ENCODE results near the gene NOVA2. TPM values are rescaled to one million over a fixed set of nuclear protein-coding genes. Genes with fewer than 3 reads are reported as not detected.

Gene NOVA2, protein sequence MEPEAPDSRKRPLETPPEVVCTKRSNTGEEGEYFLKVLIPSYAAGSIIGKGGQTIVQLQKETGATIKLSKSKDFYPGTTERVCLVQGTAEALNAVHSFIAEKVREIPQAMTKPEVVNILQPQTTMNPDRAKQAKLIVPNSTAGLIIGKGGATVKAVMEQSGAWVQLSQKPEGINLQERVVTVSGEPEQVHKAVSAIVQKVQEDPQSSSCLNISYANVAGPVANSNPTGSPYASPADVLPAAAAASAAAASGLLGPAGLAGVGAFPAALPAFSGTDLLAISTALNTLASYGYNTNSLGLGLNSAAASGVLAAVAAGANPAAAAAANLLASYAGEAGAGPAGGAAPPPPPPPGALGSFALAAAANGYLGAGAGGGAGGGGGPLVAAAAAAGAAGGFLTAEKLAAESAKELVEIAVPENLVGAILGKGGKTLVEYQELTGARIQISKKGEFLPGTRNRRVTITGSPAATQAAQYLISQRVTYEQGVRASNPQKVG
- total RNA-seq: not detected in 2 replicates

DNA sequence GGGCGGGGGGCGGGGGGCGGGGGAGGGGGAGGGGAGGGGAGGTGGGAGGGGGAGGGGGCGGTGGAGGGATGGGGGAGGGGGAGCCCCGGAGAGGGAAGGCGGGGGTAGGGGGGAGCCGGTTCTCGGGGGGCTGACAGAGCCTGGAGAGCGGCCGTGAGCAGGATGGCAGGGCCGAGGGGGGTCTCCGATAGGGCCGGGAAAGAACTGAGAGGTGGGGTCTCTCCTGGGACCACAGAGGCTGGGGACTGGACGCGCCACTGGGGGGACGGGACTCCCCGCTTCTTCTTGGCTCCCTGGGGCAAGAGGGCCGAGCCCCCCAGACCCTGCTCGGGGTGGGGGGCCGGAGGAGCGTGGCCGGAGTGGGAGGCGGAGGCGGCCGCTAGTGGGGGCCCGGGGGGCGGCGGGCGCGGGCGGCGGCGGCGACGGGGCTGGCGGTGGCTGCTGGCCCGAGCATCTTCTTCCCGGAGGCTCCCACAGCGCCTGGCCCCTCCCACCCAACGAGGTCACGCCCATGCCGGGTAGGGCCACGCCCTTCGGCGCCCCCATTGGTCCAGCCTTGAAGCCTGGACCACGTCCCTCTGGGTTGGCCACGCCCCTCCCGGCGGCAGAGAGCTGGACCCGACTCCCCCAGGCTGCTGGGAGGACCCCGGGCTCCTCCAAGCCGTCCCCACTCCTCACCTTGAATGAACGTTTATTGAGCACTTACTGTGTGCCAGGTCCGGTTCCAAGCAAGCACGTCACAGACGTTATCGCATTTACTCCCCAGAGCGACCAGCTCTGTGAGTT lies at the start of gene NOVA2:
NOVA2 (minus strand) TSS at position 313 of the 786 bp plus-strand sequence. CDS start 514 bp downstream, outside the sequence.

DNA sequence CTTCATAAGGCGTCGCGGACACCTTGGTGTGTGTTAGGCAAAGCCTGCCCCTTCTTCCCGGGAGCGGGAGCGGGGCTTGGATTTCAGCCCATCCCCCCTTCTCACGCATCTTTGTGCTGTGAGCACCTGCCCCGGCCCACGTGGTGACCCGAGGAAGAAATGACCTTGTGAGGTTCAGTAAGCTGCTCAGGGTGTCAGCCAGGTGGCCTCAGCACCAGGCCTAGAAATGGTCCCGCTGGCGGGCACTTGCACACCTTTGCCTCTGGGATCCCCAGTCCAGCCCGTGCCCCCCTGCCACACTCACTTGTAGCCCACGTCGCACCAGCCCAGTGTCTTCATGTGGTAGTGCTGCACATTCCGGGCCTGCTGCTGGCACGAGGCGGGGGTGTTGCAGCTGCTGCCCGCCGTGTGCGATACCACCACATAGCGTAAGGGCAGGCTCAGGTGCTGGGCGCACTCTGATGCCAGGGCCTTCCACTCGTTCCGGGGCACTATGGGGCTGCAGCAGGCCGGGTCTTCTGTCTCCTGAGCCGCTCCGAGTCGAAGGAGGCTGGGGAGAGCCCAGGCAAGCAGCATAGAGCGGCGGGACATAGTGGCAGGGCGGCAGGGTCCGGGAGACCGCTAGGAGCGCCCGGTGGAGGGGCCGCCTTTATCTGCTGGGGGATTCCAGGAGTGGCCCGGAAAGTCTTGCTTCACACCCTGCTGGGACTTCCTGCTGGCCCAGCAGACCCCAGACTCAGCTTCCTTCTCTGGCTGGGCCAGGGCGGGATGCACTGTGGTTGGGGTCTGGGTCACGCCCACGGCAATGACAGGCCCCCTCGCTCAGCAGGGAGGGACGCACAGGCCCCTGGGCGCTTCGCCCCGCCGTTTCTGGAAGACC lies 49.0 kb upstream of the NOVA2 start, which contains the start of gene PGLYRP1:
PGLYRP1 (minus strand) TSS at position 623 of the 880 bp plus-strand sequence; CDS start at position 591, 32 bp downstream.

DNA sequence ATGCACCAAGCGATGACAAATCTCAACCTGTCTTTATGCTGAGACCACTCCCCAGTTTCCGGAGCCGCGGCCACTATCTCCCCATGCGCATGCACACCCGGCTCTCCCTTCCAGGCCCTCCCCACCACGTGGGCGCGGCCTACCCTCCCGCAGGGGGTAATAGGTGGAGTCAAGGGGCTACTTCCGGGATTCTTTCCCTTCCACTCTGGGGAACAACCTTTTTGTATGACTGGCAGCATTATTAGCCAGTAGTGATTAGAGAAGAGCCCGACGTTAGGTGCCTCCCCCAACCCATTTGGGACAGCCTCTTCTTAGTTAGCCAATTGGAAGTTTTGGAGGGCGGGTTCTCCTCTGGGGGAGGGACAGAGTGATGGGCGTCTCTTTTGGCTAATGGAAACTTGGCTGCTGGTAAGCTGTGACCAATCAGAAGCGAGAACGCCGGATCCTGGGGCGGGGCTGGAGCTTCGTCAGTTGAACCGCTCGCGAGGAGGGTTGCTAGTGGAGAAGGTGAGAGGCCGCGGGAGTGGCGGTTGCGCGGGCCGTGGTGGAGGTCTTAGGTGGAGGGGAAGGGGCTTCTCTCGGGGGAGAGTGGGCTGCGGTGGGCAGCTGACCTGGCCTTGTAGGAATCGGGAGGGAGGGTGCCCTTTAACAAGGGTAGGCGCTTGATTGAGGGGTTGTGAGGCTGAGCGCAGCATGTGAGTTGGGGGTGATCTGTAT lies 21.5 kb upstream of the NOVA2 start, which contains the start of gene CCDC61:
CCDC61 (plus strand) TSS at position 470 of the 717 bp plus-strand sequence. CDS start 7,552 bp downstream, outside the sequence.

DNA sequence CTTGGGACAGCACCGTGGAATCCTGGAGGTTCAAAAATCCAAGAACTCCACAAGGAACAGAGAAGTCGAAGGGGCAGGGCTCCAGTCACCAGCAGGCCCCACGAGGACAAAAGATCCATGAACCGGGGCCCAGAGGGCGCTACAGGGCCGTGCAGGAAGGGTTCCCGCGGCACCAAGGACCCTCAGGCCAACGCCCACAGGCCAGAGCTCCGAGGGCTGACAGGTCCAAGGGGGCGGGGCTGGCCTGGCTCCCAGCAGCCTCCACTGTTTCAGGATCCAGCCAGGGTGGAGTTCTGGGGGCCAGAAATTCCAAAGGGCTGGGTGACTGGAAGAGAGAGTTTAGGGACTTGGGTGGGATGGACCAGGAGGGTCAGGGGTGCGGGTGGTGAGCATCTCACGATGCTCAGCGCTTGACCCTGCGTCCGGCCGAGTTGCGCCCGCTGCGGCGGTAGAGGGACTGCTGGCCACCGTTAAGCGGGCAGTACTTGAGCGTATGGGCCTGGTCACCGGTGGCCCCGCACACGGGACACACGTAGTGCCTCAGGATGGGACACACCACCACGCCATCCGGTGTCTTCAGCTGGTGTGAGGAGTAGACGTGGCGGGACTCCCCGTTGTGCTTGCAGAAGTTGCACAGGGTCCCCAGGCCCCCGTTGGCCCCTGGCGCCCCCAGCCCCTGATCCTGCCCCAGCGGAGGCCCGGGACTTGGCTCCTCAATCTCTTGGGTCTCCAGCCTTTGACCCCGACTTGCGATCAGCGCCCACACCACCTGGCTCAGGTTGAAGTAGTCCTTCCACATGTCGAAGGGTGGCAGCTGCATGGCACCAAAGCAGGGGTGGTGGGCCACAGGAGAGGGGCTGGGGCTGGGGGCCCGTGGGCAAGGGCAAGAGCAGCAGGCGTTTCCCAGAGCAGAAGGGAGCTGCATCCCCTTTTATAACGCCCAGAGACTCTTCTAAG lies 59.5 kb downstream of the NOVA2 start, which contains the start of gene NANOS2:
NANOS2 (minus strand) TSS at position 905 of the 957 bp plus-strand sequence; CDS start at position 820, 85 bp downstream.

DNA sequence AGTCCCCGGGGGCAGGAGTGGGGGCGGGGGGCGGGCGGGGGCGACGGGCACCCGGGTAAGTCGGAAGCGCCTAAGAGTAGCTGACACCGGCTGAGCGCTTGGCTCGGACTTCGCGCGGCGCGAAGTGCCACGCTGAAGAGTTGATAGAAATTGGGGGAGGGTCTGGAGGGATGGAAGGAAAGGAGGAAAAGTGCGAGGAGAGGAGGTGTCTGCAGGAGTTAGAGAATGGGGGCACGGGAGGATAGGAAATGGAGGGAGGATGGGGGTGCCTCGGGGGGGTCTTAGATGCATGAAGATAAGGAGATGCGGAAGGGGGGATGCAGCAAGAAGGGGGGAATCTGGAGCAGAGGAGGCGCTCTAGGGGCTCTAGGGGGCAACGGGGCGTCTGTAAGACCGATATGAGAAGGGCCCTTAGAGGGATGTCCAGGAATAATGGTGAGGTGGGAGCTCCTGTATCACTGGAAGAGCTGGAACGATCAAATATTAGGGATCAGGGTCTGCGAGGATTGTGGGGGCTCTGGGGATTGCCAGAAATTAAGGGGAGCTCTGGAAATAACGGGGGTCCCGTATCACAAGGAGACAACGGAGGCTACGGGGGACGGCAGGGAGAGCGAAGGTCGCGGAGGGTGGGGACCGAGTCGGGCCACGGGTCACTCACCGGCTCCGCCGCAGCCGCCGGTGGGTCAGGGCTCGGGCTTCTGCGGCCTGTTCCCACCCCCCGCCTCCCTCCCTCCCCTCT lies 71.6 kb downstream of the NOVA2 start, which contains the start of gene MYPOP:
MYPOP (minus strand) TSS at position 702 of the 739 bp plus-strand sequence. CDS start 840 bp downstream, outside the sequence.

DNA sequence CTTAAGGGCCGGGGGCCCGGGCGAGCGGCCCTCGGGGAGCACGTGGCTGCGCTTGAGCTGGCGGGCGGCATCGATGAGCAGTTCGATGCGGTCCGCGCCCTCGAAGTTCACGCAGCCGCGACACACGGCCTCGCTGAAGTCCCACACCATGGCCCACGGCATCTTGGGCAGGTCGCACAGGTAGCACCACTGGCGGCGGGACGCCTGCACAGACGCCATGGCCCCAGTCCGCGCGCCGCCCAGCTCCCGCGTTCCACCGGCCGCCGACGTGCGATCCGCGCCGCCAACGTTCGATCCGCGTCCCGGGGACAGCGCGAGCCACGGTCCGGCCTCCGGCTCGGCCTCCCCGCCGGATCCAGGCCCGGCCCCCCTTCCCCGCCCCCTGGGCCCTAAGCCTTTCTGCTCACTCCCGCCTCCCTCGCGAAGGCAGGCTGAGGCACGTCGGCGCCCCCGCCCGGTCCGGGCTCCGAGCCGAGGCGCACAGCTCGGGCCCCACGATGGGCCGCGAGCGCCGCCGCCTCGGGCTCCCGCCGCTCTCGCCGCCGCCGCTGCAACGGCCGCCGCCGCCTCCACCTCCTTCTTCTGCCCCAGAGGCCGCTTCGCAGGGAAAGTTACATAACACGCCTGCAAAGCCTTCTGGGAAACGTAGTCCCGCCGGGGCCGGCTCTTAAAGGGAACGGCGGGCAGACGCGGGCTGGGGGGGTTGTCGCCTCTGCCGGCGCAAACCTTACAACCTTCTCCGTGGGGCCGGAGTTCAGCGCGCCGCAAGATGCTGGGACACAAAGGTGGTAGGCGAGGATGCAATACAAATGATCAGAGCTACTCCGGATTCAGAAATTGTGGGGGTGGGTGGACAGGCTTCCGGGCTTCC lies 87.9 kb downstream of the NOVA2 start, which contains the start of gene IRF2BP1:
IRF2BP1 (minus strand) TSS at position 586 of the 871 bp plus-strand sequence; CDS start at position 219, 367 bp downstream.

Other genes with a start within 250 kb of the NOVA2 start
- 8.7 and 8.9 TPM in 2 replicates for gene FBXO46, start 243.0 kb downstream of the NOVA2 start, total RNA-seq
- not detected in 2 replicates for gene MEIOSIN, start 240.4 kb downstream of the NOVA2 start, total RNA-seq
- 16.1 and 21.0 TPM in 2 replicates for gene SIX5, start 204.6 kb downstream of the NOVA2 start, total RNA-seq
- 17.6 and 23.9 TPM in 2 replicates for gene DMPK, start 191.4 kb downstream of the NOVA2 start, total RNA-seq
- 30.8 and 31.1 TPM in 2 replicates for gene DMWD, start 181.0 kb downstream of the NOVA2 start, total RNA-seq
- not detected in 2 replicates for gene RSPH6A, start 158.6 kb downstream of the NOVA2 start, total RNA-seq
- gene SYMPK, start 110.7 kb downstream of the NOVA2 start, total RNA-seq: 33.5 and 40.6 TPM in 2 replicates
- not detected in 2 replicates for gene FOXA3, start 109.5 kb downstream of the NOVA2 start, total RNA-seq
- gene IRF2BP1, start 87.7 kb downstream of the NOVA2 start, total RNA-seq: 21.1 and 32.6 TPM in 2 replicates
- gene MYPOP, start 71.3 kb downstream of the NOVA2 start, total RNA-seq: 0.53 and 3.5 TPM in 2 replicates
- not detected in 2 replicates for gene NANOS2, start 59.1 kb downstream of the NOVA2 start, total RNA-seq
- gene CCDC61, start 21.6 kb upstream of the NOVA2 start, total RNA-seq: 11.2 and 12.9 TPM in 2 replicates
- not detected in 2 replicates for gene PGLYRP1, start 49.2 kb upstream of the NOVA2 start, total RNA-seq
- not detected in 2 replicates for gene IGFL4, start 67.1 kb upstream of the NOVA2 start, total RNA-seq
- gene IGFL3, start 150.8 kb upstream of the NOVA2 start, total RNA-seq: 5.0 TPM in 1 of 2 replicates, not detected in the other
- gene IGFL2, start 174.4 kb upstream of the NOVA2 start, total RNA-seq: not detected in 2 replicates